Cardiac muscle cell (in vitro differentiated cells and primary cell): Measurements from ENCODE around the gene CAPZA3. TPM values are rescaled to one million over a fixed set of nuclear protein-coding genes. Genes with fewer than 3 reads are reported as not detected.
A peak's percentile ranks its signal among the peaks of the same experiment; 100 is the strongest.

Source experiments
- DNase-seq, 2 donors: peaks; one replicate each; pipeline versions ENCODE4 v3.0.0 to v3.0.0-alpha.2; 2010 to 2017; ENCODE audit warnings: low read depth in 1 of 2, low spot score in 1 of 2
- H3K27ac ChIP-seq: fragments of 200-600 bp; sonication (generic); 2 replicates; pipeline ENCODE4 v1.5.1; 2016
- H3K27me3 ChIP-seq: fragments of 200-600 bp; sonication (generic); 2 replicates; pipeline ENCODE4 v1.6.0; 2016; ENCODE audit warnings: control low read depth
- H3K36me3 ChIP-seq: fragments of 200-600 bp; sonication (generic); 2 replicates; pipeline ENCODE4 v1.5.1; 2016; ENCODE audit warnings: control low read depth
- H3K4me1 ChIP-seq: fragments of 200-600 bp; sonication (generic); 2 replicates; pipeline ENCODE4 v1.8.1; 2017; ENCODE audit warnings: low read depth, mild to moderate bottlenecking, mixed run types
- H3K4me3 ChIP-seq: fragments of 200-600 bp; sonication (generic); 2 replicates; pipeline ENCODE4 v1.5.1; 2016; ENCODE audit warnings: mild to moderate bottlenecking
- H3K9me3 ChIP-seq: fragments of 200-600 bp; sonication (generic); 2 replicates; pipeline ENCODE4 v1.5.1; 2017; ENCODE audit warnings: low read depth, mild to moderate bottlenecking, control low read depth
- polyA plus RNA-seq: library from polyadenylated mRNA; unstranded; fragments of >200 nt; fragmentation: Nextera tagmentation; extraction: Ambion mirVana; gene quantifications from 2 replicates; pipeline ENCODE4 v1.2.1, GENCODE V29; 2016
- total RNA-seq: library from RNA; depleted of rRNA; stranded (reverse); fragments of >200 nt; gene quantifications from 2 replicates; pipeline ENCODE4 v1.2.3, GENCODE V29; 2016
- TF ChIP-seq, protein P1 (sequence below): IDR thresholded peaks from 2 replicates; pipeline ENCODE4 v1.5.1; 2012; ENCODE audit warnings: low read depth, mild to moderate bottlenecking, low read length

CAPZA3 gene
- total and polyA plus RNA-seq, 2 experiments from 2014 or later = not detected

GRCh38 chr12:18703321-18703720, 34.6 kb upstream of the CAPZA3 start:
- Histone ChIP-seq H3K4me1 (no peaks in the 10 kb centered on the region), H3K27ac (no peak overlapping the region), H3K27me3 (no peaks in the 10 kb centered on the region), H3K9me3 (no peaks in the 10 kb centered on the region), H3K4me3 (no peak overlapping the region), H3K36me3 (no peaks in the 10 kb centered on the region)
- DNase-seq = no peak
- TF ChIP-seq, protein P1, sequence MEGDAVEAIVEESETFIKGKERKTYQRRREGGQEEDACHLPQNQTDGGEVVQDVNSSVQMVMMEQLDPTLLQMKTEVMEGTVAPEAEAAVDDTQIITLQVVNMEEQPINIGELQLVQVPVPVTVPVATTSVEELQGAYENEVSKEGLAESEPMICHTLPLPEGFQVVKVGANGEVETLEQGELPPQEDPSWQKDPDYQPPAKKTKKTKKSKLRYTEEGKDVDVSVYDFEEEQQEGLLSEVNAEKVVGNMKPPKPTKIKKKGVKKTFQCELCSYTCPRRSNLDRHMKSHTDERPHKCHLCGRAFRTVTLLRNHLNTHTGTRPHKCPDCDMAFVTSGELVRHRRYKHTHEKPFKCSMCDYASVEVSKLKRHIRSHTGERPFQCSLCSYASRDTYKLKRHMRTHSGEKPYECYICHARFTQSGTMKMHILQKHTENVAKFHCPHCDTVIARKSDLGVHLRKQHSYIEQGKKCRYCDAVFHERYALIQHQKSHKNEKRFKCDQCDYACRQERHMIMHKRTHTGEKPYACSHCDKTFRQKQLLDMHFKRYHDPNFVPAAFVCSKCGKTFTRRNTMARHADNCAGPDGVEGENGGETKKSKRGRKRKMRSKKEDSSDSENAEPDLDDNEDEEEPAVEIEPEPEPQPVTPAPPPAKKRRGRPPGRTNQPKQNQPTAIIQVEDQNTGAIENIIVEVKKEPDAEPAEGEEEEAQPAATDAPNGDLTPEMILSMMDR = no peak

GRCh38 chr12:18703911-18704310, 34.0 kb upstream of the CAPZA3 start:
- H3K4me1 ChIP-seq = no peaks in the 10 kb centered on the region
- H3K27me3 ChIP-seq = no peaks in the 10 kb centered on the region
- no peaks in the 10 kb centered on the region for H3K9me3 ChIP-seq
- TF ChIP-seq, protein P1 = no peak
- H3K4me3 ChIP-seq = no peak overlapping the region
- H3K27ac ChIP-seq = no peak overlapping the region
- no peaks in the 10 kb centered on the region for H3K36me3 ChIP-seq
- peak in 1 of 2 donors; percentile 13 for DNase-seq

DNA sequence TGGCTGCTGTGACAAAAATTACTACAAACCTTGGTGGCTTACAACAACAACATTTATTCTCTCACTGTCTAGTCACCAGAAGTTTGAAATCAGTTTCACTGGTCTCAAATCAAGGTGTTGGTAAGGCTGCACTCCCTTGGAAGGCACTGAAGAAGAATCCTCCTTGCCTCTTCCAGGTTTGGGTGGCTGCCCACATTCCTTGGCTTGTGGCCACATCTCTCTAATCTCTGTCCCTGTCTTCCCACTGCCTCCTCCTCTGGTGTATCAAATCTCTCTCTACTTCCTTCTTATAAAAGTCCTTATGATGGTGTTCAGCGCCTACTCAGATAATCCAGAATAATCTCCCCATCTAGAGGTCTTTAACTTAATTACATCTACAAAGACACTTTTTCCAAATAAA, 31.1 kb upstream of the CAPZA3 start:
- Histone ChIP-seq H3K27me3 (no peaks in the 10 kb centered on the region), H3K9me3 (no peaks in the 10 kb centered on the region), H3K4me3 (no peak overlapping the region), H3K36me3 (no peaks in the 10 kb centered on the region), H3K4me1 (no peaks in the 10 kb centered on the region), H3K27ac (no peak overlapping the region)
- TF ChIP-seq, protein P1 = no peak
- DNase-seq = peak in 1 of 2 donors; percentile 25

DNA sequence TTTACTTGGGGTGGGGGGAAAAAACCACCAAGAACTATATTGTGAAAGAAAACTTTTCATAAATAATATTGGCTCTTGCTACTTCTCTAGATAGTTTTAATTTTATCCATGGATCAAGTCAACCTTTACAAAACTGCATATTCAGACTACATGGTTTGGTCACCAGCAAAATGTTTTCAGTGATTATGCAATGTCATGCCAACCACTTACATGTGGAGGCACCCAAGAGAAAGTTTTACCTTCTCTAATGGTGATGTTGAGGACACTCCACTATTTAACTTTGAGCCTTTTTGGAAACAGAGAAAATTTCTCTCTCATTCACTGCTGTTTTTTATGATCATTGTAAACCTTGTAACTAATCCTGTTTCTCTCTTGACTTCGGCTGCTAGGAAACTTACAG, 21.7 kb upstream of the CAPZA3 start:
- no peaks in the 10 kb centered on the region for H3K4me1 ChIP-seq
- H3K4me3 ChIP-seq = no peak overlapping the region
- TF ChIP-seq, protein P1 = no peak
- H3K27me3 ChIP-seq = no peaks in the 10 kb centered on the region
- H3K9me3 ChIP-seq = no peaks in the 10 kb centered on the region
- no peaks in the 10 kb centered on the region for H3K36me3 ChIP-seq
- DNase-seq = no peak
- H3K27ac ChIP-seq = no peak overlapping the region

- DNase-seq = no peak
- no peaks in the 10 kb centered on the region for H3K9me3 ChIP-seq
These were observed 19.5 kb upstream of the CAPZA3 start for GRCh38 chr12:18718462-18718861.

More at GRCh38 chr12:18718462-18718861, 19.5 kb upstream of the CAPZA3 start:
- Histone ChIP-seq H3K4me3 (no peak overlapping the region), H3K4me1 (no peaks in the 10 kb centered on the region), H3K27ac (no peak overlapping the region), H3K27me3 (no peaks in the 10 kb centered on the region), H3K36me3 (no peaks in the 10 kb centered on the region)
- TF ChIP-seq, protein P1 = no peak
